Ramos (cell line): ENCODE results near the gene ACOT2.
"Not testable (repeated sequence)": the region's sequence is repeated elsewhere in the genome, so short reads cannot be mapped to it uniquely, and the experiment has no call there.

Source experiments
- in situ Hi-C: fragments of 300-500 bp; cut with MboI; formaldehyde crosslinking; loops from one replicate; pipeline ENCODE4 v1.14.3; 2022; ENCODE audit warnings: low sequenced_read_pairs; ENCODE audit not compliant: unreplicated experiment

The ACOT2 gene

DNA sequence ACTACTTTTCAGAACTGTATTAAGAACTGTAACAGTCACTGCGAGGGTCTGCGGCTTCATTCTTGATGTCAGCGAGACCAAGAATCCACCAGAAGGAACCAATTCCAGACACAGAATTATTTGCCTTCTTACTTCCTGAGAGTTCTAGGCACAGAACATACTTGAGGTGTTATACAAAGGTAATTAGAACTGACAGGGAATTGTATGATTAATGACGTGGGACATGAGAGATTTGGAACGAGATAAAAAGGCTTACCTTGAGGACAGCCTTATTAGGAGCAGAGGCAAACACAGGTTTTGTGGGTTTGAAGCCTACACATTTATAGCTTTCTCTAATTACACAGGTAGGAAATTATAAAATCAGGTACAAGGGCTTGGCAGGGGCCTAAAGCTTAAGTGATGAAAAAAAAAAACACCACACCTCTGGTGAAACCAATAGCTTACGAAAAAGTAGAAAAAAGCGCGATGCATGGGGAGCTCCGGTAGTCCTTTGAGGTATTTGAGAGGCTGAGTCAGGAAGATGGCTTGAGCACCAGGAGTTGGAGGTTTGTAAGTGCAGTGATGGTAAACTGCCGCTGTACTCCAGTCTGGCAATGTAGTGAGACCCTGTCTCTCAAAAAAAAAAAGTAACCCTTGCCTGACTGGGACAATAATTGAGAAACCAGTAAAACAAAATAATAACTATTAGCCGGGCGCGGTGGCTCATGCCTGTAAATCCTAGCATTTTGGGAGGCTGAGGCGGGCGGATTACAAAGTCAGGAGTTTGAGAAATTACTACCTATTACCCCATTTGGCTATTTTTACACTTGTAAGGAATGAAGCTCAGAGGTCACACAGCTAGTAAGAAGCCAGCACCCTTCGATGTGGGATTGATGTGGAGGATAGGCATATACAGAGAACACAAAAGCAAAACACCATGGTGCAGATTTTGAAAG, 795 bp upstream of the ACOT2 start:
- in situ Hi-C loops = no loop called here

DNA sequence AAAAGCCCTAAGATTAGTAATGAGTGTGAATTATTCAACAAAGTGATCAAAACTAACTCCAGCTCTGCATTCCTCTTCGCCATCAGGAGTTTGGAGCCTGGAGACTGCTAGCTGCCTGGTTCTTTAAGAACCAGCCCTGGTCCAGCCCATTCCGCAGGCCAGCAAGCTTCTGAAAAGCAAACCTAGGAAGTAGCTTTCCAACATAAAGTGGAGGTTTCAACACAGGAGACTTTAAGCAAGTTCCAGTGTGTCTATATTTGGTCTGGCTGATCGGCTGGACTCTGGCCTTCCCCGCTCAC, 178 bp upstream of the ACOT2 start:
- in situ Hi-C loops = not testable (repeated sequence)

DNA sequence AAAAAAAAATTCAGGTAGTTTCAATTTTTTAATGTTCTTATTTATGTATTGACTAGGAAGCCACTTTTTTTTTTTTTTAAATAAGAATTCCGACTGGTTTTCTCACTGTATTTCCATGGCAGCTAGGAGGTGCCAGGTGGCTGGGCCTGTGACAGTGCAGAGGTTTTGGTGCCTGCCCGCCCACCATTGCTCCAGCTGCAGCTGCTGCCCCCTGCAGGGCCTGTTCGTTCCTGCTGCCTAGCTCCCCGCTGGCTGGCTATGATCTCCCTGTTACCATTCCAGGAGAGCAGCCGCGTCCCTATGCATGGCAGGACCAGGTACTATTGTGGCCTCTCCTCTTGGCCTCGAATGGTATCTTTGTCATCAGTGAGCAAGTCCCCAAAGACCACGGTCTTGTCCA, 1.9 kb downstream of the ACOT2 start:
- in situ Hi-C loops = not testable (repeated sequence)

DNA sequence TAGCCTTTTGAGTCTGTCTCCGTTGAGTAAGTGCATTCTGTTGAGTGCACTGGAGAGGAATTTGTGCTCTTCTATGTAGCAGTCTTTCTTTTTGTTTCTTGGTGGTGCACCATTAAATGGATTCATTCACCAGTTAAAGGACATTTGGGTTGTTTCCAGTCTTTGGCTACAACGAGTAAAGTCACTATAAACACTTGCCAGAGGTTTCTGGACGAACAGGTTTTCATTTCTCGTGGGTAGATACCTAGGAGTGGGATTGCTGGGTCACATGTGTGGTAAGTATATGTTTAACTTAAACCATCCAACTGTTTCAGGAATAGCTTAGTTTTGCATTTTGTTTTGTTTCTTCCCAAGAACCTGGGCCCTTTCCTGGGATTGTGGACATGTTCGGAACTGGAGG, 4.0 kb downstream of the ACOT2 start:
- in situ Hi-C loops = not testable (repeated sequence)

DNA sequence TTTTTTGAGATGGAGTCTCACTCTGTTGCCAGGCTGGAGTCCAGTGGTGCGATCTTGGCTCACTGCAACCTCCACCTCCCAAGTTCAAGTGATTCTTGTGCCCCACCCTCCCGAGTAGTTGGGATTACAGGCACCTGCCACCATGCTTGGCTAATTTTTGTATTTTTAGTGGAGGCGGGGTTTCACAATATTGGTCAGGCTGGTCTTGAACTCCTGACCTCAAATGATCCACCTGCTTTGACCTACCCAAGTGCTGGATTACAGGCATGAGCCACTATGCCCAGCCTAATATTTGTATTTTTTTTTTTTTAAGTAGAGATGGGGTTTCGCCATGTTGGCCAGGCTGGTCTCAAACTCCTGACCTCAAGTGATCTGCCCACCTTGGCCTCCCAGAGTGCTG, 4.7 kb downstream of the ACOT2 start:
- in situ Hi-C loops = not testable (repeated sequence)

DNA sequence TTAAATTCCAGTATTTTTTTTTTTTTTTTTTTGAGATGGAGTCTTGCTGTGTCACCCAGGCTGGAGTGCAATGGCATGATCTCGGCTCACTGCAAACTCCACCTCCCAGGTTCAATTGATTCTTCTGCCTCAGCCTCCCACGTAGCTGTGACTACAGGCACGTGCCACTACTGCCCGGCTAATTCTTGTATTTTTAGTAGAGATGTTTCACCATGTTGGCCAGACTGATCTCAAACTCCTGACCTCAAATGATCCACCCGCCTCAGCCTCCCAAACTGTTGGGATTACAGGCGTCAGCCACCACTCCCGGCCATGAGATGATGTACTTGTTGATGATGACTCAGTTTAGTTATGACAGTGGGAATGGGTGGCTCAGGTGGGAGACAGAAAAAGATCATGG, 5.2 kb downstream of the ACOT2 start:
- in situ Hi-C loops = not testable (repeated sequence)

DNA sequence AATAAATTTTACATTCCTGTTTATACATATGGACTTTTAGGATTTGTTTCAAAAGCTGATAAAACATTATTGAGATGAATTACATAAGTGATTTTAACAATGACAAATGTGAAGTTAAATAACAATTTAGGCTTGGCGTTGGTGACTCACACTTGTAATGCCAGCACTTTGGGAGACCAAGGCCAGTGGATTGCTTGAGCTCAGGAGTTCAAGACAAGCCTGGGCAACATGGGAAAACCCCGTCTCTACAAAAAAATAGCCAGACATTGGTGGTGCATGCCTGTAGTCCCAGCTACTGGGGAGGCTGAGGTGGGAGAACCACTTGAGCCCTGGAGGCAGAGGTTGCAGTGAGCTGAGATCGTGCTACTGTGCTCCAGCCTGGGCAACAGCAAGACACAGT, 7.4 kb downstream of the ACOT2 start:
- in situ Hi-C loops = no loop called here

- in situ Hi-C loops = not testable (repeated sequence)
Measured at GRCh38 chr14:73577214-73577613, 8.2 kb downstream of the ACOT2 start.

- in situ Hi-C loops = not testable (repeated sequence)
Measured at GRCh38 chr14:73582102-73582979, 13.3 kb downstream of the ACOT2 start.

GRCh38 chr14:73588695-73589094, 19.7 kb downstream of the ACOT2 start:
- in situ Hi-C loops = no loop called here

DNA sequence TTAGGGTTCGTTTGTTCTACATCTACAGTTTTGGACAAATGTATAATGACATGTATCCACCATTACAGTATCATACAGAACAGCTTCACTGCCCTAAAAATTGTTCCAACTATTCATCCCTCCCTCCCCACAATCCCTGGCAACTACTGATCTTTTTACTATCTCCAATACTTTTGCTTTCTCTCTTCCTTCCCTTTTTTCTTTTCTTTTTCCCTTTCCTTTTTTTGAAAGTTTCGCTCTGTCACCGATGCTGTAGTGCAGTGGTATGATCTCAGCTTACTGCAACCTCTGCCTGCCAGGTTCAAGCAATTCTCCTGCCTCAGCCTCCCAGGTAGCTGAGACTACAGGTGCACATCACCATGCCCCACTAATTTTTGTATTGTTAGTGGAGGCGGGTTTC, 20.1 kb downstream of the ACOT2 start:
- in situ Hi-C loops = no loop called here

GRCh38 chr14:73590673-73591004, 21.6 kb downstream of the ACOT2 start:
- in situ Hi-C loops = not testable (repeated sequence)

DNA sequence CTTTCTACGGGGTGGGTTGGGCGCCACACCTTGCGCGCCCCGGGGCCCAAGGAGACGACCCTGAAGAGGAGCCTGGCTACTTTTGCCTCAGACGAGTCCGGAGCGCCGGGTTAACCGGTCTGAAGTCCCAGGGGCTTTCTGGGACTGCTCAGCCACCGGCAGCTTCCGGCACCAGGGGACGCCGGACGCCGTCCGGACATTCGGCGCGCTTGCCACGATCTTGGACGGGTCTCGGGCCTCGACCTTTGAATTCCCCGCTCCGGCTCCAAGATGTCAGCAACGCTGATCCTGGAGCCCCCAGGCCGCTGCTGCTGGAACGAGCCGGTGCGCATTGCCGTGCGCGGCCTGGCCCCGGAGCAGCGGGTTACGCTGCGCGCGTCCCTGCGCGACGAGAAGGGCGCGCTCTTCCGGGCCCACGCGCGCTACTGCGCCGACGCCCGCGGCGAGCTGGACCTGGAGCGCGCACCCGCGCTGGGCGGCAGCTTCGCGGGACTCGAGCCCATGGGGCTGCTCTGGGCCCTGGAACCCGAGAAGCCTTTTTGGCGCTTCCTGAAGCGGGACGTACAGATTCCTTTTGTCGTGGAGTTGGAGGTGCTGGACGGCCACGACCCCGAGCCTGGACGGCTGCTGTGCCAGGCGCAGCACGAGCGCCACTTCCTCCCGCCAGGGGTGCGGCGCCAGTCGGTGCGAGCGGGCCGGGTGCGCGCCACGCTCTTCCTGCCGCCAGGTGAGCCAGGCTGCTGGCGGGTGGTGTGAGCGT, 22.9 kb downstream of the ACOT2 start, which contains the start of gene ACOT4:
TSS of gene ACOT4 (plus strand) at position 184 of the 760 bp plus-strand sequence. CDS start at position 271, 87 bp downstream.
- in situ Hi-C loops = no loop called here

DNA sequence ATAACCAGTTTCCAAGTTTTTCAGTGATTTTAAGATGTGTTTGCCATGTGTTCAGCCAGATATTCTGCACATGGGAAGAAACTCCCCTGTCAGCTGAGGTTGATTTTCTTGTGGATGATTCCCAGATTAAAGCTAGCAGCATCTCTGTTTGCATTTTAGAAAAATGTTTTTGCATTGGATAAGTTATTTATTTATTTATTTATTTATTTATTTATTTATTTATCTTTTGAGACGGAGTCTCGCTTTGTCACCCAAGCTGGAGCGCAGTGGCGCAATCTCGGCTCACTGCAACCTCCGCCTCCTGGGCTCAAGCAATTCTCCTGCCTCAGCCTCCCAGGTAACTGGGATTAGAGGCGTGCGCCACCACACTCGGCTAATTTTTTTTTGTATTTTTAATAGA, 25.5 kb downstream of the ACOT2 start:
- in situ Hi-C loops = no loop called here

DNA sequence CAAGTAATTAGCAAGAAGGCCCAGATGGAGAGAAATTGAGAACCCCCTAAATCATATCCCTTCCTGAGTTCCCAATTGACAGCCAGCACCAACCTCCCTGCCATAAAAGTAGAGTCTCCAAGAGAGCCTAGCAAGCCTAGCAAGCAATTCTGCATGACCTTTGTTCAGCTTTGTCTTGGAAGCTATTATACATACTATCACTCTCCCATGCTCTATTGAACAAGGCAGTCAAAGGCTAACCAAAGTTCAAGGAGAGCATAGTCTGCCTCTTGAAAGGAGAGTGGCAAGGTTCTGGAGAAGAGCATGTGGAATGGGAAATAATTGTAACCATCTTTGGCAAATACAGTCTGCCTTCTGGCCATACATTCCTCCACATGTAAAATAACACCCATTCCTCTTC, 30.5 kb downstream of the ACOT2 start:
- in situ Hi-C loops = no loop called here

DNA sequence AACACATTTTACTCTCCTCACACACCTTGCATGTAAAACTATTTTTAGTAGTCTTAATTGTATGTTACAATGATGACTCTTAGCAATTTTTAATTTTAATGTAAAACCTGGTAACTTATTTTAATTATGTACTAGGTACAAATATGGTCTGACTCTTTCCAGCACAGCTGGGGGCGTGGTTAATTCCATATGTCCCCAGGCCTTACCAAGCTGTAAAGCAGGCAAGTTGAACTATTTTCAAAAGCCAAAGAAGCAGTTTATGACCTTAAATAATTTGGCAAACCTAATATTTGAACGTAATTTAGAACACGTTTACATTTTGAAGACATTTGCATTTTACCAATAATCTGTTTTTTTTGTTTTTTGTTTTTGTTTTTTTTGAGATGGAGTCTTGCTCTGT, 34.0 kb downstream of the ACOT2 start:
- in situ Hi-C loops = no loop called here

DNA sequence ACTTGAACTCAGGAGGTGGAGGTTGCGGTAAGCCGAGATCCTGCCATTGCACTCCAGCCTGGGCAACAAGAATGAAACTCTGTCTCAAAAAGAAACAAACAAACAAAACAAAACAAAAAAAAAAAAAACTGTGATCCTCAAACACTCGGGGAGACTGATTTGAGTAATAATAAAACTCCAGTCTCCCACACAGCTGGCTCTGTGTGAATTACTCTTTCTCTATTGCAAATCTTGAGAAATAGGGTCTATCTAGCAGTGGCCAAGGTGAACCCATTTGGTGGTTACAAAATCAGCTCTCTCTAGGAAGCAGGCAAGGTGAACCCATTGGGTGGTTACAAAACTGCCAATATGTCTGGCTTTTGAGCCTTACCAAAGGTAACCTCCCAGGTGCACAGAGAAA, 37.3 kb downstream of the ACOT2 start:
- in situ Hi-C loops = no loop called here

GRCh38 chr14:73607241-73607640, 38.2 kb downstream of the ACOT2 start:
- in situ Hi-C loops = no loop called here

GRCh38 chr14:73610687-73611086, 41.7 kb downstream of the ACOT2 start:
- in situ Hi-C loops = no loop called here

DNA sequence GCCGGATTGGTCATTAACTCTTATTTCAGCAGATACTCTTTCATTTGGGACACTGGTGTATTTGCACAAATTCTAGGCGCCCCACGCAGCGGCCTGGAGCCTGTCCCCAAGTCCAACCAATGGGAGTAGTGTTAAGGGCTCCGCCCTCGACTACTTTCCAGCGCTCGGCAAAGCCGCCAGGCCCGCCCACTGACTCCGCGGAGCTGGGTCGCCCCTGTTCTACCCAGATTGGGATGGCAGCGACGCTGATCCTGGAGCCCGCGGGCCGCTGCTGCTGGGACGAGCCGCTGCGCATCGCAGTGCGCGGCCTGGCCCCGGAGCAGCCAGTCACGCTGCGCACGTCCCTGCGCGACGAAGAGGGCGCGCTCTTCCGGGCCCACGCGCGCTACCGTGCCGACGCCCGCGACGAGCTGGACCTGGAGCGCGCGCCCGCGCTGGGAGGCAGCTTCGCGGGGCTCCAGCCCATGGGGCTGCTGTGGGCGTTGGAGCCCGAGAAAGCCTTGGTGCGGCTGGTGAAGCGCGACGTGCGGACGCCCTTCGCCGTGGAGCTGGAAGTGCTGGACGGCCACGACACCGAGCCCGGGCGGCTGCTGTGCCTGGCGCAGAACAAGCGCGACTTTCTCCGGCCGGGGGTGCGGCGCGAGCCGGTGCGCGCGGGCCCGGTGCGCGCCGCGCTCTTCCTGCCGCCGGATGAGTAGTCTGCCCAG, 43.5 kb downstream of the ACOT2 start, which contains the start of gene ACOT6:
TSS of gene ACOT6 (plus strand) at position 179 of the 707 bp plus-strand sequence. CDS start at position 234, 55 bp downstream.
- in situ Hi-C loops = no loop called here
